Cardiac fibroblast (primary cell): ENCODE measurements around the gene CACNB1.

ENCODE experiments used
- DNase-seq, 2 donors: peaks; one replicate each; pipeline versions ENCODE4 v3.0.0 to v3.0.0-alpha.2; 2010; ENCODE audit warnings: low read depth in 2 of 2
- H3K4me3 ChIP-seq, 2 donors: replicated peaks in 1 of 2; 1 replicate in 1 of 2; 2 replicates in 1 of 2; pipeline ENCODE4 v1.5.1; 2011; ENCODE audit warnings: low read depth in 2 of 2, low read length in 2 of 2, mild to moderate bottlenecking in 2 of 2, moderate library complexity in 1 of 2
- TF ChIP-seq, protein P1 (sequence below): IDR thresholded peaks from one replicate; pipeline ENCODE4 v1.5.1; 2011; ENCODE audit warnings: low read depth, mild to moderate bottlenecking, low read length, inconsistent platforms

CACNB1 gene

DNA sequence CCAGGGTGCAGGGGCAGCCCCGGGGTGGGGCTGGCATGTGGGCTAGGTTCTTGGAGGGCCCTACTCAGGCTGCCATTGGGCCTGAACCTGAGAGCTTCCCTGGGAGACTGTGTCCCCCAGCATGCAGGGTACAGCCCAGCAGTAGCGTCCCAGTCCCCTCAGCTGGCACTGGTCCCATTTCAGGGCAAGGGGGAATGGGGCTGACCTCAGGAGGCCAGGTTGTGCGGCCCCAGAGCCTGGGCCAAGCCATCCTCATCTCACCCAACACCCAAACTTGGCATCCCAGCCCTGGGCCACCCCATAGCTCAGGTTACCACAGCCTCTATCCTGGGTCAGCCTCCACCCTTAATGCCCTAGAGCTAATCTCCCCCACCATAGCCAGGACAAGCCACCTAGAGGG is 52.3 kb downstream of the CACNB1 start:
- no peak overlapping the region for H3K4me3 ChIP-seq
- TF ChIP-seq, protein P1, sequence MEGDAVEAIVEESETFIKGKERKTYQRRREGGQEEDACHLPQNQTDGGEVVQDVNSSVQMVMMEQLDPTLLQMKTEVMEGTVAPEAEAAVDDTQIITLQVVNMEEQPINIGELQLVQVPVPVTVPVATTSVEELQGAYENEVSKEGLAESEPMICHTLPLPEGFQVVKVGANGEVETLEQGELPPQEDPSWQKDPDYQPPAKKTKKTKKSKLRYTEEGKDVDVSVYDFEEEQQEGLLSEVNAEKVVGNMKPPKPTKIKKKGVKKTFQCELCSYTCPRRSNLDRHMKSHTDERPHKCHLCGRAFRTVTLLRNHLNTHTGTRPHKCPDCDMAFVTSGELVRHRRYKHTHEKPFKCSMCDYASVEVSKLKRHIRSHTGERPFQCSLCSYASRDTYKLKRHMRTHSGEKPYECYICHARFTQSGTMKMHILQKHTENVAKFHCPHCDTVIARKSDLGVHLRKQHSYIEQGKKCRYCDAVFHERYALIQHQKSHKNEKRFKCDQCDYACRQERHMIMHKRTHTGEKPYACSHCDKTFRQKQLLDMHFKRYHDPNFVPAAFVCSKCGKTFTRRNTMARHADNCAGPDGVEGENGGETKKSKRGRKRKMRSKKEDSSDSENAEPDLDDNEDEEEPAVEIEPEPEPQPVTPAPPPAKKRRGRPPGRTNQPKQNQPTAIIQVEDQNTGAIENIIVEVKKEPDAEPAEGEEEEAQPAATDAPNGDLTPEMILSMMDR: no peak
- no peak for DNase-seq

DNA sequence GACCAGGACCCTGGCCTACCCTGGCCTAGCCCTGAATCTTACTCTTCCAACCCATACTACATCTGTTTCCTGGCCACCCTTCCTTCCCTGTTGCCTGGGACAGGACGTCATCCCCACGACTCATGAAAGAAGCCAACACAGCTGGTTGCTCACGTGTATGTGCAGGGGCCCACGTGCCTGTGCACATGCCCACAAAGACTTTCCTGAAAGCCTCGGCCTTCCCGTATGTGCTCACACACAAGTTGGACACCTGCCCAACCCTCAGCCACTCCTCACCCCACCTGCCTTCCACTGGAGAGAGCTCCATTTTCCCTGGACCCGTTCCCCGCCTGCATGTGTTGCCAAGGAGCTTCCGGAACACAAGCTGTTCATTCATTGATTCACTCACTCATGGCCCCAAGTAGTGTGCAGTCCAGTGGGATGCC is 53.0 kb downstream of the CACNB1 start:
- TF ChIP-seq, protein P1: no peak
- DNase-seq: peak; percentile 90 to 92
- H3K4me3 ChIP-seq: no peak overlapping the region

DNA sequence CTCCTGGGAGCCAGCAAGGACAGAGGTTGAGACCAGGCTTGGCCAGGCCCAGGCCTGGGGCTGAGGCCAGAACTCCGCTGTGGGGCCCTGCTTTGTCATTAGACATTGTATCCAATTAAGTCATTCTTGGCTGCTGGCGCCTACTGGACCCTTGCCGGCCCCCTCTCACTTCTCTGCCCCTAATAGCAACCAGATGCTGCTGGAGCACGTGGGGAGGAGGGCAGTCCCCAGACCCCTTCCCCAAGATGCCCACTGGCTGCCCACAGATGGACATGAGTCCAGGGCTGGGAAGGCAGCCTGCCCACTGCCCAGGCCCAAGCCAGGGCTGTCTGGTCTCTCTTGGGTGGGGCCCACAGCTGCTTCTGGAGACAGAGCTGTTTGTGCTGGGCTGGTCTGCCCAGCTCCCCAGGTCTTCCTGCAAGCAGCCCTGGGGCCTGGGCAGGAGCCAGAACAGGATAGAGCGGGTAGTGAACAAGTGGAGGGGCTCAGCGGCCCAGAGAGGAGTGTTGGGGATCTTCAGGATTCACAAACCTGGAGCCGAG is 53.8 kb downstream of the CACNB1 start:
- DNase-seq: no peak
- TF ChIP-seq, protein P1: no peak
- H3K4me3 ChIP-seq: no peak overlapping the region

DNA sequence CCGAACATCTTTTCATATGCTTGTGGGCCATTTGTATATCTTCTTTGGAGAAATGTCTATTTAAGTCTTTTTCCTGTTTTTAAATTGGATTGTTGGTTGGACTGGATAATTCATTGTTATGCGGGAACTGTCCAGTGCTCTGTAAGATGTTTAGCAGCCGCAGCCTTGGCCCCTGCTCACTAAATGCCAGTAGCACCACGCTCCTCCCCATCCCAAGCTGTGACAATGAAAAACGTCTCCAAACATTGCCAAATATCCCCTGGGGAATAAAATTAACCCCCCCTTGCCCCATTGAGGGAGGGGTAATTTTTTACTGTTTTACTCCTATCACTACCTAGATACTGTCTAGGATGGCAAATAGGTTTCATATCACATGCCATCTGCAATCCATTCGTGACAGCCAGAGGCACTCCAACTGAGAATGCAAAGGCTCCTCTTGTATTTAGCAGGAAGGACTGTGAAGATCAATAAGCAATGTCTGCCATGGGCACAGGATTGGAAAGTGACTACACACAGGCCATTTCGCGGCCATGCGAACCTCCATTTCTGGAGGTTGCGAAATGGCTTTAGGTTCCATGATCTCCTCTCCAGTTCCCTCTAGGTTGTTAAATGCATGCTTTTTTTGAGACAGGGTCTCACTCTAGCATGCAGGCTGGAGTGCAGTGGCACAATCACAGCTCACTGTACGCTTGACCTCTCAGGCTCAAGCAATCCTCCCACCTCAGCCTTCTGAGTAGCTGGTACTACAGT is 55.4 kb downstream of the CACNB1 start:
- TF ChIP-seq, protein P1: no peak
- no peak for DNase-seq
- H3K4me3 ChIP-seq: no peak overlapping the region

DNA sequence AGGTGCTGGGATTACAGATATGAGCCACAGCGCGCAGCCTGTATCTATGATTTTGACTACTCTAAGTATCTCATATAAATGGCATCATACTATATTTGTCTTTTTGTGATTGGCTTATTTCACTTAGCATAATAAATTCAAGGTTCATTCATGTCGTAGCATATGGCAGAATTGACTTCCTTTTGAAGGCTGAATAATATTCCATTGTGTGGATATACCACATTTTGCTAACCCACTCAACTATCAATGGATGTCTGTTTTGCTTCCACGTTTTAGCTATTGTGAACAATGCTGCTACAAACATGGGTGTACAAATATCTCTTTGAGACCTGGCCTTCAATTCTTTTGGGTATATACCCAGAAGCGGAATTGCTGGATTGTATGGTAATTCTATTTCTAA is 56.2 kb downstream of the CACNB1 start:
- TF ChIP-seq, protein P1: no peak
- no peak overlapping the region for H3K4me3 ChIP-seq
- DNase-seq: no peak

DNA sequence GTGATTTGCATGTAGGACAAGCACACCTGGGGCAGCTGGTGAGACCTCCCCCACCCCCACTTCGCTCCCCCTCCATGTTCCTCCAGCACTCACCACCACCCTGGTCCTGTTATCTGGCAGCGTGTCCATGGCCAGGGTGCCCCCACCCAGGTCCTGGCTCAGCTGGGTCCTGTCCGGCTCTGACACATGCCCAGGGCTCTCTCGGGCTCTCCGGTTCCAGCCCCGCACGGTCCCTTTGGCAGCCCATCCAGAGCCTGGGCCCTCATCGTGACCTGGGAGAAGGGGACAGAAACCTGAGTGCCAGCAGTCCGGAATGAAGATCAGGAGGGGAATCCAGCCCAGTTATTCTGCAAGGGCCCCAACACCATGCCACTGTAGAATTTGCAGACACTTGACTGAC is 57.9 kb downstream of the CACNB1 start:
- no peak for DNase-seq
- no peak overlapping the region for H3K4me3 ChIP-seq
- TF ChIP-seq, protein P1: no peak

DNA sequence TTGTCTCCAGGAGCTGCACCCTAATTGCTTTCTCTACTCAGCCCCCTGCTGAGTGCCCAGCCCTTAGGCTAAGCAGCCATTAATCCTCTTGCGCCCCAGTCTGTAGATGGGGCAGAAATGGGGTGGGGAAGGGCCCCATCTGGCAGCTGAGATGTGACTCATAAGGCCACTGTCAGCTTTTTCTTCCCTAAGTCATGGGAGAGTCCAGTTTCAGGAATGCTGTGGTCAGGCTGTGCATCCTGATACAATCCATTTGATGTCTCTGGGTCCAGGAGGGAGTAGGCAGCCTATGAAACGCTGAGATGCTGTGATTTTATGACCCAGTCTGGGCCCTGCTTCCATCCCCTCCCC is 58.3 kb downstream of the CACNB1 start:
- DNase-seq: peak; percentile 46 to 86
- no peak overlapping the region for H3K4me3 ChIP-seq
- TF ChIP-seq, protein P1: no peak
